Right ventricle myocardium inferior (tissue), 1 donor: Measurements from ENCODE around the gene INHBB. TPM values are rescaled to one million over a fixed set of nuclear protein-coding genes. Genes with fewer than 3 reads are reported as not detected.
"Not testable (repeated sequence)": the region's sequence is repeated elsewhere in the genome, so short reads cannot be mapped to it uniquely, and the experiment has no call there.

Source experiments
- ATAC-seq: fragments of 200-7000 bp; cut with Tn5 transposase; one replicate; pipeline ENCODE4 v1.9.1; 2020; ENCODE audit warnings: mild to moderate bottlenecking, moderate library complexity
- DNase-seq: peaks from one replicate; pipeline ENCODE4 v3.0.0; 2021; ENCODE audit errors: missing footprints
- intact Hi-C: fragments of 100-400 bp; cut with DNase I; formaldehyde crosslinking; loops from one replicate; pipeline ENCODE4 v1.11.0; 2022
- long read RNA-seq: library from polyadenylated mRNA; unstranded; transcript quantifications from one replicate; pipeline ENCODE4 v2.0.0, GENCODE V29; 2021
- total RNA-seq: library from RNA; stranded (reverse); fragmentation: NEBNext Ultra II Directional; extraction: Animal tissue kit (Norgen Biotek cat#: 25700); gene quantifications from one replicate; pipeline ENCODE4 v1.2.1, GENCODE V29; 2021
- donor health status: DM: no; HTN: yes; CAD: no; lungs with severe emphysema.

Gene INHBB
- total RNA-seq = 7.1 TPM
- long read RNA-seq, partial matches to known transcripts = 0 of 3 reads
- long read RNA-seq, other reads (novel, unspliced or antisense) = 2 of 3 reads

DNA sequence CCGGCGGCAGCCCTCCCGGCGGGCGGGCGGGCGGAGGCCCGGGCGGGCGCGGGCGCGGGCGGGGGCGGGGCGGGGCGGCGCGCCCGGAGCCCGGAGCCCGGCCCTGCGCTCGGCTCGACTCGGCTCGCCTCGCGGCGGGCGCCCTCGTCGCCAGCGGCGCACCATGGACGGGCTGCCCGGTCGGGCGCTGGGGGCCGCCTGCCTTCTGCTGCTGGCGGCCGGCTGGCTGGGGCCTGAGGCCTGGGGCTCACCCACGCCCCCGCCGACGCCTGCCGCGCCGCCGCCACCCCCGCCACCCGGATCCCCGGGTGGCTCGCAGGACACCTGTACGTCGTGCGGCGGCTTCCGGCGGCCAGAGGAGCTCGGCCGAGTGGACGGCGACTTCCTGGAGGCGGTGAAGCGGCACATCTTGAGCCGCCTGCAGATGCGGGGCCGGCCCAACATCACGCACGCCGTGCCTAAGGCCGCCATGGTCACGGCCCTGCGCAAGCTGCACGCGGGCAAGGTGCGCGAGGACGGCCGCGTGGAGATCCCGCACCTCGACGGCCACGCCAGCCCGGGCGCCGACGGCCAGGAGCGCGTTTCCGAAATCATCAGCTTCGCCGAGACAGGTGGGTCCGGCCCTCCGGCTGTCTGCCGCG, at the start of gene INHBB:
TSS of gene INHBB (plus strand) at position 111 of the 641 bp plus-strand sequence. CDS start at position 164, 53 bp downstream.
- DNase-seq (peak; percentile 73), ATAC-seq (no peak)
- intact Hi-C loops = no loop called here

DNA sequence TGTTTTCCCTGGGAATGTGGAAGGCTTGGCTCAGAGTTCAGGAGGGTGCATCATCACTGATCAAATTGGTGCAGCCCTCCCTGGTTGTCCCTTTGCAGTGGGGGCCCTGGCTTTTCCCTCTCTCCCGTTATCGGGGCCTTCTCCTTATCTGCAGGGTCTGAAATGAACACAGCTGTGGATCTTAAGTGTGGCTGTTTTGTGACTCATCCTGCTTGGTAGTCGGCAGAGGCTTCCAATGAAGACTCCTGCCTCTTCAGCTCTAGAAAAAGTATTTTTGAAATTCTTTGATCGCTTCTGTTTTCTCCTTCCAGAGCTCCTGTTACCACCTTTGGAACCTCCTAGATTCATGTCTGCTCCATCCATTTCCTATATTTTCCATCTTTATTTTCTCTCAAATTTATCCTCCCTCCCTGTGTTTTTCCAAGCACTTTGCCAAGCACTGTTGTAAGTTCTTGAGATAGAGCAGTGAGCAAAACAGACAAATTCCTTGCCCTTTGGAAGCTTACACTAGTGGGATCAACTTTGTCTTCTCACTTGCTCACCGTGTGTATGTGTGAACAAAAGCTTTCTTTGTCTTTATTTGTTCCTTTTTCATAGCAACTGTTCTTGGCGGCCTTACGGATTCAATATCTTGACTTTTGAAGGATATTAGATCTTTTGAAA, 47.6 kb upstream of the INHBB start:
- ATAC-seq (no peak), DNase-seq (no peak)
- intact Hi-C loops = no loop called here

DNA sequence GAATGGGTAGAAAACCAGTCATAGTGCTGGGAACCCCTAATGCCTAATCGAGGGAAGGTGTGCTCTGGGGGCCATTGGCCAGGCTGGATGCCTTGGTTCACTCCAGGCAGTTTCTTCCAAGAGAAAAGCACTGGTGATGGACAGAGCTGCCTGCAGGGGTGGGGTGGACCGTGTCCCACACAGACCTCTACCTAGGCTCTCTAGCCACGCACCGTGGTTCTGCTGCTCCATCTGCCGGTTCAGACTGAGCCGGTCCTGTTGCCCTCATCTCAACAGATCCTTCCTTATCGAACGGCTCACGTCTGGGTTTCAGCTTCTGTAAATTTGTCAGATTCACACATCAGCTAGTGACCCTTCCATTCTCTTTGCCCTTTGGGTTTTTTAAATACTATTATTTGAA, 46.9 kb upstream of the INHBB start:
- intact Hi-C loops = no loop called here
- ATAC-seq = no peak

DNA sequence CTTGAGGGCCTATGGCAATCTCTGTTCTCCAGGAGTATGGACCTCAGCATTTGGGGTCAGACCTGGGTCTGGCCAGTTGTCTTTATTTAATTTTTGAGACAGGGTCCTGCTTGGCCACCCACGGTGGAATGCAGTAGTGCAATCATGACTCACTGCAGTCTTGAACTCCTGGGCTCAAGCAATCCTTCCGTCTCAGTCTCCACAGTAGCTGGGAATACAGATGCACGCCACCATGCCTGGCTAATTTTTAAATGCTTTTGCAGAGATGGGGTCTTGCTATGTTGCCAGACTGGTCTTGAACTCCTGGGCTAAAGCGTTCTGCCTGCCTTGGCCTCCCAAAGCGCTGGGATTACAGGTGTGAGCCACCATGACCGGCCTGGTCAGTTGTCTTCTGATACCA, 46.4 kb upstream of the INHBB start:
- intact Hi-C loops = no loop called here
- ATAC-seq (no peak), DNase-seq (no peak)

More for the DNA sequence above, 46.9 kb upstream of the INHBB start:
- DNase-seq = no peak

DNA sequence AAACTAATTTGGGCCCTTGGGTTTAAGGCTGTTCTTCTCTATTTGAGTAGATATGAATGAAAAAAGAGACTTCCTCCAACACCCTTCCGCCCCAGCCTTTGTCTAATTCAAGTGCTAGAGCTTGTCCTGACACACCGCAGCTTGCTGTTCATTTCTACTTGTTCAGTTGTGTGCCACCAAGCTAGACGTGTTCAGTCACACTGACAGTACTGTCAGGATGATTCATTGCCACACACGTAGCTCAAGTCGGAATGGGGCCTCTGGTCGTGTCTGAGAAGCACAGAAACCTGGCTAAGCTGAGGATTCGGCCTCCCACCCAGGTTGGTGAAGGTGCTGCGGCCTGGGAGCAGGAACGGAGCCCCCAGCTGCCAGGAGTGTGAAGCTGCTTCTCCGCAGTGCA, 45.6 kb upstream of the INHBB start:
- intact Hi-C loops = no loop called here
- ATAC-seq (no peak), DNase-seq (no peak)

DNA sequence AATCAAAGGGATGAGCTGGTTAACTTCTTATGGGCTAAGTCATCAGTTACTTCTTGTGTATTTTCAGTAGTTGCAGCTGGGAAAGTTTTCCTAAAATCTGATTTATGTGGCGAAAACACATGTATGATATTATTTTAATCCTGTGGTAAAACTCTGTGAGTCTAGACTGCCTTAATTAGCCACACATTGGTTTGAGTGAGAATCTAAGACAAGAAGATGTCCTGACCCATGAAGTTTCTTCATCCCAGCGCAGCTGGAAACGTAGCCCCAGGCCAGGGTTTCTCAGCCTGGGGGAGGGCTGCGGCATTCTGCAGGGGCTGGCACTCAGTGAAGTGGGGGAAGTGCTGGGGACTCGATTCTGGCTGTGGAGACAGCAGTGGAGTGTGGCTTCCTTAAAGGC, 44.7 kb upstream of the INHBB start:
- intact Hi-C loops = no loop called here
- no peak for DNase-seq
- ATAC-seq = no peak

DNA sequence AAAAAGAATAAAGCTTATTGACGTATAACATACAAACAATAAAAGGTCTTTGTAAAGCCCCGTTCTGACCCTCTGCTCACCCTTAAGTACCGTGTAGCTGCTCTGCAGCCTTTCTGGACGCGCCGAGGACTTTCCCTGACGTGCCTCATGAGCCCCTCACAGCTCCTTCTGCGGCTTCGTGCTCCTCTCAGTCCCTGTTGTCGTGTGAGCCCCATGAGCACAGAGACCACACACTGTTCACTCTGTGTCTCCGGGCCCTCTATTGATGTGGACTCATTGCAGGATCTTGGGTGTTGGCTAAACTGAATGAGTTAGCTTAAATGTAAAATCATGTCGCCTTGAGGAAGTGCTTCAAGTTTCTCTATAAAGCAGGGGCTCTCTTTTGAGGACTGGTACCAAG, 43.6 kb upstream of the INHBB start:
- ATAC-seq (no peak), DNase-seq (no peak)
- intact Hi-C loops = no loop called here

DNA sequence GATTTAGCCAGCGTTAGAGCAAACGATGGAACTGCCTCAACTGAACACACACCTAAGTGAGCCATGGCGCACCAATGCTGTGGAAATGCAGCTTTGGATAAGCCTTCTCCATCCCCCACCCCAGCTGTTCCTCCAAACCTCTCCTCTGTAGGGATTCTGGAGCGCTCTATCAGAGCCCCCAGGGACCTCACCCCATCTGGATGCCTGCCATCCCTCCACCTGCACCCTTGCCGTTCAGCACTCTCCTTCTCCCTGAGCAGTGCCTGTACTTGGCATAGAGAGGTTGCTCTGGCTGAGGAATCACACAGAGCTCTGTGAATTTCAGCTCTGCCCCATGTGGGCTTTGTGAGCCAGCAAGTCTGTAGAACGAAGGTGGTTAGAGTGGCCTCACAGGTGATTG, 42.8 kb upstream of the INHBB start:
- intact Hi-C loops = no loop called here
- ATAC-seq (no peak), DNase-seq (no peak)

DNA sequence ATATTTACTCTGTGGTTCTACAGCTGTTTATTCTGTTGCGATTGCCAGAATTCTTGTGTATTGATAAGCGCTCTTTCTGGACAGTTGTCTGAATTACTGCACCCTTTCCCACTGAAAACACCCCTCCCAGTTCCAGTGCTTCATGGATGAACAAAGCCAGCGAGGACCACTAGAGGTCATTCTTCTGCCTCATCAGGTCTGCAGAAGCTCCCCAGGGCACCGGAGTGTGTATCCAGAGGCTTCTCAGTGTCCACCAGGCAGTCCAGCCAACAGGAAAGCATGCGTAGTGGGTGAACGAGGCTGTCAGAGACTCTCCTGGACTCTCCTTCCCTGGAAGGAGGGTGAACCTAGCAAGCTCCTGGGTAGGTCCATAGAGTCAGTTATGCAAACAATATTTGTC, 40.6 kb upstream of the INHBB start:
- DNase-seq (no peak), ATAC-seq (peak; percentile 50)
- intact Hi-C loops = no loop called here

DNA sequence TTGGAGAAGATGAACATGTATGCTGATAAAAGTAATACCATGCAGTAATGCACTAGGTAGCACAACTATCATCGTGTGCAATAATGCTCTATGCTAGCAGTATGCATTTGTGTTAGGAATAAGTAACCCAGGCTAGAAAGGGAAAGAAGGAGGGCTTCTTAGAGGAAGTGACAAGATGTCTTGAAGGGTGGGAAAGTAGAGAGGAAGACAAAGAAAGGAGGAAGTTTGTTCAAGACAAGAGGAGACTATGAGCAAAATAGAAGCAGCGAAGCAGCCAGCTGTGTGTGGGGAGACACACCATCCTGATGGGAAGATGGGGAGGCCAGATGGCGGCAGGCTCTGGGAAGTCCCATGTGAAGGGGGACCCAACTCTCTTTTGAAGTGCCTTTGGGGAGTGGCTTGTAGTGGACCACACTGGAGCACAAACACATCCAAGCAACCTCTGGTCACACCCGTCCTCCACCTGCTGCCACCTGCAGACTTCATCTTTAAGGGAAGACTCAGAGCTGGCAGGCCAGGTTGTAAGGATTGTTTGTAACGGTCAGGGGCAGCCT, 39.9 kb upstream of the INHBB start:
- ATAC-seq = no peak
- intact Hi-C loops = no loop called here

DNA sequence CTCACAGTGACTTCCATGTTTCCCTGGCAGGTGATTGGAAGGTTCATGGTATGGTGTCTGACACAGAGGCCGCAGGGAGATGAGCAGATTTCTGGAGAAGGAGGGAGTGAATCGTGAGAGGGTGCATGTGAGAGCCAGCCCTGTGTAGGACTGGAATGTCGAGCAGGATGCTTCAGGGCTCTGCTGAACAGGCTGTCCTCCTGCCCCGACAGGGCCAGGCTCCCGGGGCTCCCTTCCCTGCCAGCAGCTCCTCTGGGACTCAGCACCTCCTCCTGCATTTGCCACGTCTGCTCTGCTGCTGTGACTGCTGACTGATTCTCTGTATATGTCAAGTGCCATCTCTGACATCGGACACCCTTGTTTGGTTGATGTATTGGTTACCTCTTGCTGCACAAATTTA, 38.5 kb upstream of the INHBB start:
- intact Hi-C loops = no loop called here
- no peak for ATAC-seq
- no peak for DNase-seq

More for the DNA sequence above, 39.9 kb upstream of the INHBB start:
- DNase-seq = no peak

DNA sequence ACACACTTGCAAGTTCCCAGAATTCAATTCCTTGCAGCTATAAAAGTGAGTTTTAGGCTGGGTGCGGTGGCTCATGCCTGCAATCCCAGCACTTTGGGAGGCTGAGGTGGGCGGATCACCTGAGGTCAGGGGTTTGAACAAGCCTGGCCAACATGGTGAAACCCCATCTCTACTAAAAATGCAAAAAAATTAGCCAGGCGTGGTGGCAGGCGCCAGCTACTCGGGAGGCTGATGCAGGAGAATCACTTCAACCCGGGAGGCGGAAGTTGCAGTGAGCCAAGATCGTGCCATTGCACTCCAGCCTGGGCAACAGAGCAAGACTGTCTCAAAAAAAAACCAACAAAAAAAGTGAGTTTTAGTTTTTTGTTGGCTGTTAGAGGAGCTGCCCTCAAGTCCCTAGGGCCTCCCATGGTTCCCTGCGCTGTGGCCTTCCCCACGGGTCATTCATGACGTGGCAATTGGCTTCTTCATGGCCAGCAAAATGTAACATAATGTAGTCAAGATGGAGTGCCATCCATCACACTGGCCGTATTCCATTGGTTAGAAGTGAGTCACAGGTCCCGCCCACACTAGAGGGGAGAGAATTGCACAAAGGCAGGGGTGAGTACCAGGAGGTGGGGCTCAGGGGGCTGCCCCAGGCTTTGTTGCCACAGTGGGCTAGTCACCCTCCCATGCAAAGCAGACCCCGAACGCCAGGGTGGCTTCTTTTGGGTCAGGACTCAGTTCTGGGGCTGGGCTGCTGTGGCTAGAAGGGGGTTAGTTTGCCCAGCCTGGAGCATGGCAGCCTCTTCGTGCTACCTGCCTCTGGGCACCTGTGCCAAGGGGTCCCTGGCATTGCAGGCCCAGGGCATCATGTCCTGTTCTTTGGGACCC, 37.7 kb upstream of the INHBB start:
- DNase-seq = no peak
- intact Hi-C loops = no loop called here
- no peak for ATAC-seq

DNA sequence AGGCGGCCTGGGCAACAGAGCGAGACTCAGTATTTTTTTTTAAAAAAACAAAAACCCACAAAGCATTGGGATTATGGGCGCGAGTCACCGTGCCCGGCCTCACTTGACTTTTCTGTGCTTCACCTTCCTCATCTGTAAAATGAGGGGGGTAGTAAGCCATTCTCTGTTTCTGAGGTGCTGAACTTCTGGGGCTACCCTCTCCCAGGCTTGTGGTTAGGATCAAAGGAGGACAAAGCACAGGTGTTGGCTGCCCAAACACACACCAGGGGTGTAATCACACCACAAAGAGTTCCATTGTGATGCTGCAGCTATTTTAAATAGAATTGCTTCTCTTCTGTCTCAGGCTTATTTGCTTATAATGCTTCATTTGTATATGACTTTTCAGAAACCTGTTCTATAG, 35.8 kb upstream of the INHBB start:
- ATAC-seq = no peak
- intact Hi-C loops = loop anchor here (10.0 kb wide), 3 partner anchors 85 to 605 kb away; partner anchors contain the start of gene TMEM185B

DNA sequence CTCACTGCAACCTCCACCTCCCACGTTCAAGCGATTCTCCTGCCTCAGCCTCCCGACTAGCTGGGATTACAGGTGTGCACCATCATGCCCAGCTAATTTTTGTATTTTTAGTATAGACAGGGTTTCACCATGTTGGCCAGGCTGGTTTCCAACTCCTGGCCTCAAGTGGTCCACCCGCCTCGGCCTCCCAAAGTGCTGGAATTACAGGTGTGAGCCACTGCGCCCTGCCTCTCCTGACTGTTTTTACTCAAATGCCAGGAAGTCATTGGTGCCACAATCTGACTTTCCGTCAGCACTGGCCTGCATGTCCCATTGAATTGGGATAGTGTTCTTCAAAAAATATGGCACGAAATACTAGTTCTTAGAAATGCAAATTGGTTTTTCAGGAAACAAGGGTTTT, 35.1 kb upstream of the INHBB start:
- ATAC-seq = not testable (repeated sequence)

More for the DNA sequence above, 35.8 kb upstream of the INHBB start:
- no peak for DNase-seq

DNA sequence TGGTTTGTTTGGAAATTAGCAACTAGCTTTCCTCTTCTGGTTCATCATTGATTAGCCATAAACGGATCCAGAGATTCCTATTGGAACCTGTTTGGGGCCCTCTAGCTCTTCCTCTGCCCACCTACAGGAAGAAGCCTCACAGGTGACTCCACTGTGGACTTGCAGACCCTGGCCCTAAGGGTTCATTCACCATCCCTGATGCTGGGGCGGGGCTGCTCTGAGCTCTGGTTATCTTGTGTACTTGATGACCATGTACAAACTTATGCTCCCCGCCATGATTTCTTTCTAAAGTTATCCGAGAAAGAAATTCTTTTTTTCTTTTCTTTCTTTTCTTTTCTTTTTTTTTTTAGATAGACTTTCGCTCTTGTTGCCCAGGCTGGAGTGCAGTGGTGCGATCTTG, 33.9 kb upstream of the INHBB start:
- DNase-seq (no peak), ATAC-seq (no peak)
- intact Hi-C loops = loop anchor here (2.0 to 10.0 kb wide), 4 partner anchors 87 to 607 kb away; partner anchors contain the start of gene TMEM185B

More for the DNA sequence above, 35.1 kb upstream of the INHBB start:
- intact Hi-C loops = loop anchor here (10.0 kb wide), 3 partner anchors 86 to 606 kb away; partner anchors contain the start of gene TMEM185B
- not testable (repeated sequence) for DNase-seq

DNA sequence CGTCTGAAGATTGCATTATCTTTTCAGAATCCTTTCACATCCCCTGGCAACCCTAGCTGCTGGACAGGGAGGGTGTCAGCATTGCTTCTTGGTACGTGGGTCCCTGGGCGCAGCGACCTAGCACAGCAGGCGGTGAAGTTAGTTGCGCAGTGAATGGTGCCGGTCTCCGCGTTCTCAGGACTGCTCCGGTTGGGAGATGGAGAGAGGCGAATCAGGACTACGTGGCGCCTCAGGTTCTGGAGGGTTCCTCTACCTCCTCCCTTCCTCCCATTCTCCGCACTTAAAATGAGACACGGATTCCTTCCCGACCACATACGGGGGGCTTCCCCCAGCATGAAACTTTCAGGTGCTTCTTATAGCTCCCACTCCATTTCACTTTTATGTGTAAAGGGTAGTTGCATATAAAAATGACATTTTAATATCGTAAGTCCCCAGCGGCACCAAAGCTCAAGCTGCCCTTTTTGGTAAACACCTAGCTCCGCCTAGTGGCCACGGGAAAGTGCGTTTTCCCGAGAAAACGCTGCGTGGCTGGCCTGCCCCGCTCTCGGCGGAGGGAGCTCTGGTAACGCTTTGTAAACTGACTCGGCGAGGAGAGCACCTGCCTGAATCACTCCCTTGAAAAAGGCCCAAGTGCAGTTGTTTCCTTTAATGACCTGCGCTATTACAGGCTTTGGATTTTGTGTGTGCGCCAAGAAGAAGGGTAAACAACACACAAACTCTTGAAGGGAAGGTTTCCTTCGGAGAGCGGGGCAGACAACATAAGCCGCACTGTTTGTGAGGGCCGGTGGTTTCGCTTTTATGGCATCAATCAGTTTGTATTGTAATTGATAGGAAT, 32.9 kb upstream of the INHBB start:
- intact Hi-C loops = loop anchor here (1.0 to 10.0 kb wide), 5 partner anchors 60 to 608 kb away; partner anchors contain the start of gene TMEM185B
- peak; percentile 85 for ATAC-seq
- peak; percentile 86 for DNase-seq

DNA sequence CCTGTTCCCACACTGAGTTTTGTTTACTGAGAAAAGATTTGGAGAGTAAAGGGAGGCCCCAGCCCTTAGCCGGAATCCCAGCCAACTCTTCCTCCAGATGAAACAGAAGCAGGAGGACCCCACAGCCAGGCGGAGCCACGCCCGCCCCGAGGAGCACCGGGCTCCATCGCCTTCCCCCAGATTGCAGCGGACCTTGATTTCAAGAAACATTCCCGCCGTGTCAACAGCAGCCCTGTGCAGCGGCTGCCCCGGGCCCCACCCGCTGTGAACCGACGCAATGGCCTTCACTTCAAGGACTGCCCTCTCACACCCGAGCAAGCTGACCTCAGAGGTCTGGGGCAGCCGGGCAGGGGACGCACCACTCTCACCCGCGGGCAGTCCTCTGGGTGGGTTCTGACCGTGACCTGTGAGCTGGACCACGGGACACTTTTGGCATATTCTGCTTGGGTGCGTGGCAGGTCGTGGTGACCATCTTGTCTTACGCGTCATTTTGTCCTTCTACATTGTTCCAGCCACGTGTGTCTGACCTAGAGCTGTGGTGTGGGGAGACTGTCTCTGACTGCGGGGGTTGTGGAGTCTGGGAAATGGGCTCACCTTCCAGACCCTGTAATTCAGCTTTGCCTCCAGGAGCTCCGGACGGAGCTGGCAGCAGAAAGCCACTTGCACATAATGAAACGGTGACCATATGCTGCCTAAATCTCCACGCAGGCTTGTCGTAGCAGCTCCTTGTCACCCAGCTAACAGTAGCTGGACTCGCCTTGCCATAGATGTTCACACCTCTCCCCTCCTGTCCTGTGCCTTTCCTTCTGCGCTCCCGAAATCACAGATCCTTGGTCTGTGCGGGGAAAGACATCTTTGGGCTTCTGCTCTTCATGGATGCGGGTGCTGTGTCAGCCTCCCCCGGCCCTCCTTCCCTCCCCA, 32.0 kb upstream of the INHBB start:
- DNase-seq (no peak), ATAC-seq (peak; percentile 17)
- intact Hi-C loops = loop anchor here (1.0 to 10.0 kb wide), 5 partner anchors 61 to 609 kb away; partner anchors contain the start of gene TMEM185B
